ENCODE data around the gene INSR. TPM values are rescaled to one million over a fixed set of nuclear protein-coding genes. Genes with fewer than 3 reads are reported as not detected.

INSR gene
- total RNA-seq, 1 experiment from 2014 or later, result 2.5 TPM

DNA sequence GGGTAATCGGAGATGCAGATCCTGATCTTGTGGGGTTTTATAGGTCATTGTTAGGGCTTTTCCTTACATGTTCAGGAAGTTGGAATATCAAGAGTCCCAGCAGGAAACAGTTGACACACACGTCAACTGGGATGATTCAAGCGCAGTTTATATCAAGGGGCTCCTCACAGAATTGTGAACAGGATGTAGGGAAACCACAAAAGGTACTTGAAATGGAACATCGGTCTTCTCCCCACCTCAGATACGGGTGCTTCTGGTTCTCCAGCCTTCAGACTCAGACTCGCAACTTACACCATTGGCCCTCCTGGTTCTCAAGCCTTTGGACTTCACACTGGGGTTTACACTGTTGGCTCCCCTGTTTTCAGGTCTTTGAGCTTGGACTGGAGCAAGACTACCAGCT, 205.2 kb downstream of the INSR start:
- no peak overlapping the region for H3K27ac ChIP-seq (ENCODE audit: low read length)
- peaks cover 15% of the 10 kb centered on the region for H3K9me3 ChIP-seq (ENCODE audit: control insufficient read depth, insufficient read depth, low read depth, low read length)
- CTCF ChIA-PET, result no interaction called here
- no peaks in the 10 kb centered on the region for H3K27me3 ChIP-seq (ENCODE audit: control insufficient read depth, insufficient read depth, low read length)
- TF ChIP-seq SIN3A (IDR thresholded peaks at IDR 0.05; ENCODE audit: borderline replicate concordance, insufficient read depth, low read depth, low read length) (no peak), POLR2AphosphoS5 (IDR thresholded peaks at IDR 0.05; ENCODE audit: low read depth, low read length) (no peak), TCF7L2 (IDR thresholded peaks at IDR 0.05; ENCODE audit: low read depth, low read length) (no peak)
- TF ChIP-seq, protein P1, sequence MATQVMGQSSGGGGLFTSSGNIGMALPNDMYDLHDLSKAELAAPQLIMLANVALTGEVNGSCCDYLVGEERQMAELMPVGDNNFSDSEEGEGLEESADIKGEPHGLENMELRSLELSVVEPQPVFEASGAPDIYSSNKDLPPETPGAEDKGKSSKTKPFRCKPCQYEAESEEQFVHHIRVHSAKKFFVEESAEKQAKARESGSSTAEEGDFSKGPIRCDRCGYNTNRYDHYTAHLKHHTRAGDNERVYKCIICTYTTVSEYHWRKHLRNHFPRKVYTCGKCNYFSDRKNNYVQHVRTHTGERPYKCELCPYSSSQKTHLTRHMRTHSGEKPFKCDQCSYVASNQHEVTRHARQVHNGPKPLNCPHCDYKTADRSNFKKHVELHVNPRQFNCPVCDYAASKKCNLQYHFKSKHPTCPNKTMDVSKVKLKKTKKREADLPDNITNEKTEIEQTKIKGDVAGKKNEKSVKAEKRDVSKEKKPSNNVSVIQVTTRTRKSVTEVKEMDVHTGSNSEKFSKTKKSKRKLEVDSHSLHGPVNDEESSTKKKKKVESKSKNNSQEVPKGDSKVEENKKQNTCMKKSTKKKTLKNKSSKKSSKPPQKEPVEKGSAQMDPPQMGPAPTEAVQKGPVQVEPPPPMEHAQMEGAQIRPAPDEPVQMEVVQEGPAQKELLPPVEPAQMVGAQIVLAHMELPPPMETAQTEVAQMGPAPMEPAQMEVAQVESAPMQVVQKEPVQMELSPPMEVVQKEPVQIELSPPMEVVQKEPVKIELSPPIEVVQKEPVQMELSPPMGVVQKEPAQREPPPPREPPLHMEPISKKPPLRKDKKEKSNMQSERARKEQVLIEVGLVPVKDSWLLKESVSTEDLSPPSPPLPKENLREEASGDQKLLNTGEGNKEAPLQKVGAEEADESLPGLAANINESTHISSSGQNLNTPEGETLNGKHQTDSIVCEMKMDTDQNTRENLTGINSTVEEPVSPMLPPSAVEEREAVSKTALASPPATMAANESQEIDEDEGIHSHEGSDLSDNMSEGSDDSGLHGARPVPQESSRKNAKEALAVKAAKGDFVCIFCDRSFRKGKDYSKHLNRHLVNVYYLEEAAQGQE (IDR thresholded peaks at IDR 0.05; ENCODE audit: insufficient read depth in 1 of 2, low read depth in 2 of 2, low read length in 1 of 2), result no peak
- TF ChIP-seq, protein P2, sequence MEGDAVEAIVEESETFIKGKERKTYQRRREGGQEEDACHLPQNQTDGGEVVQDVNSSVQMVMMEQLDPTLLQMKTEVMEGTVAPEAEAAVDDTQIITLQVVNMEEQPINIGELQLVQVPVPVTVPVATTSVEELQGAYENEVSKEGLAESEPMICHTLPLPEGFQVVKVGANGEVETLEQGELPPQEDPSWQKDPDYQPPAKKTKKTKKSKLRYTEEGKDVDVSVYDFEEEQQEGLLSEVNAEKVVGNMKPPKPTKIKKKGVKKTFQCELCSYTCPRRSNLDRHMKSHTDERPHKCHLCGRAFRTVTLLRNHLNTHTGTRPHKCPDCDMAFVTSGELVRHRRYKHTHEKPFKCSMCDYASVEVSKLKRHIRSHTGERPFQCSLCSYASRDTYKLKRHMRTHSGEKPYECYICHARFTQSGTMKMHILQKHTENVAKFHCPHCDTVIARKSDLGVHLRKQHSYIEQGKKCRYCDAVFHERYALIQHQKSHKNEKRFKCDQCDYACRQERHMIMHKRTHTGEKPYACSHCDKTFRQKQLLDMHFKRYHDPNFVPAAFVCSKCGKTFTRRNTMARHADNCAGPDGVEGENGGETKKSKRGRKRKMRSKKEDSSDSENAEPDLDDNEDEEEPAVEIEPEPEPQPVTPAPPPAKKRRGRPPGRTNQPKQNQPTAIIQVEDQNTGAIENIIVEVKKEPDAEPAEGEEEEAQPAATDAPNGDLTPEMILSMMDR (IDR thresholded peaks at IDR 0.05), result no peak
- no peak overlapping the region for H3K4me3 ChIP-seq (ENCODE audit: low read depth in 2 of 2, low read length in 2 of 2)
- in situ Hi-C loops (cut with HindIII; ENCODE audit: low pct_unique_long_range_greater_than_20kb, low sequenced_read_pairs) (no loop called here), intact Hi-C loops (cut with micrococcal nuclease; ENCODE audit: unreplicated experiment) (no loop called here)
- DNase-seq (ENCODE audit: low read depth, low spot score) (no peak), ATAC-seq (no peak)
- H3K4me1 ChIP-seq (ENCODE audit: control insufficient read depth, insufficient read depth, low read length), result no peaks in the 10 kb centered on the region
- no peaks in the 10 kb centered on the region for H3K36me3 ChIP-seq (ENCODE audit: control insufficient read depth, insufficient read depth, low read length)
- BruUV-seq (replicated peaks), result no TSS peak
- POLR2A ChIA-PET, result no interaction called here

DNA sequence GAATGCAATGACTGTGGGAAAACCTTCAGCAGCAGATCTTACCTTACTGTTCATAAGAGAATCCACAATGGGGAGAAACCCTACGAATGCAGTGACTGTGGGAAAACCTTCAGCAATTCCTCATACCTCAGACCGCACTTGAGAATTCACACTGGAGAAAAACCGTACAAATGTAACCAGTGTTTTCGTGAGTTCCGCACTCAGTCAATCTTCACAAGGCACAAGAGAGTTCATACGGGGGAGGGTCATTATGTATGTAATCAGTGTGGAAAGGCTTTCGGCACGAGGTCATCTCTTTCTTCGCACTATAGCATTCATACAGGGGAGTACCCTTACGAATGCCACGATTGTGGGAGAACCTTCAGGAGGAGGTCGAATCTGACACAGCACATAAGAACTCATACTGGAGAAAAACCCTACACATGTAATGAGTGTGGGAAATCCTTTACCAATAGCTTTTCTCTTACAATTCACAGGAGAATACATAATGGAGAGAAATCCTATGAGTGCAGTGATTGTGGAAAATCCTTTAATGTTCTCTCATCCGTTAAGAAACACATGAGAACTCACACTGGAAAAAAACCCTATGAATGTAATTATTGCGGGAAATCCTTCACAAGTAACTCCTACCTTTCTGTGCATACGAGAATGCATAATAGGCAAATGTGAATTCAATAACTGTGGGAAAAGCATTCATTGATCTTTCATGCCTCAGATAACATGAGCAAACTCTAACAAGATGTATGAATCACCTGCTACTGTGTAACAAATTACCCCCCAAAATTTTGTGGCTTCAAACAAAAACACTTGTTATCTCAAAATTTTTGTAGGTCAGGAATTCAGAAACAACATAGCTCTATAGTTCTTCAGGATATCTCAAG, 210.9 kb downstream of the INSR start:
- ATAC-seq (no peak), DNase-seq (ENCODE audit: low read depth, low spot score) (no peak)
- ChIA-PET CTCF (no interaction called here), POLR2A (no interaction called here)
- no peak overlapping the region for H3K4me3 ChIP-seq (ENCODE audit: low read depth in 2 of 2, low read length in 2 of 2)
- peaks cover 62% of the 10 kb centered on the region for H3K9me3 ChIP-seq (ENCODE audit: control insufficient read depth, insufficient read depth, low read depth, low read length)
- TSS peak; percentile 36 for BruUV-seq (replicated peaks)
- H3K27me3 ChIP-seq (ENCODE audit: control insufficient read depth, insufficient read depth, low read length), result no peaks in the 10 kb centered on the region
- in situ Hi-C loops (cut with HindIII; ENCODE audit: low pct_unique_long_range_greater_than_20kb, low sequenced_read_pairs) (no loop called here), intact Hi-C loops (cut with micrococcal nuclease; ENCODE audit: unreplicated experiment) (no loop called here)
- no peak; the same call in 1 of the 2 replicates for TF ChIP-seq POLR2AphosphoS5 (IDR thresholded peaks at IDR 0.05; ENCODE audit: low read depth, low read length)
- TF ChIP-seq, protein P2 (IDR thresholded peaks at IDR 0.05), result no peak
- TF ChIP-seq SIN3A (IDR thresholded peaks at IDR 0.05; ENCODE audit: borderline replicate concordance, insufficient read depth, low read depth, low read length), result no peak
- H3K27ac ChIP-seq (ENCODE audit: low read length), result no peak overlapping the region
- H3K36me3 ChIP-seq (ENCODE audit: control insufficient read depth, insufficient read depth, low read length), result peaks cover 22% of the 10 kb centered on the region
- no peaks in the 10 kb centered on the region for H3K4me1 ChIP-seq (ENCODE audit: control insufficient read depth, insufficient read depth, low read length)

Data from Panc1 (cell line).